HEK293 (cell line): ENCODE results near the gene SGMS1.

Source experiments
- CTCF ChIA-PET: fragments of 350-600 bp; formaldehyde crosslinking; extraction: SDS; loops from one replicate; lab custom pipeline; 2021; ENCODE audit warnings: antibody characterized with exemption; lab: Yijun Ruan, JAX
- POLR2A ChIA-PET: fragments of 300-600 bp; formaldehyde crosslinking; extraction: SDS; loops from one replicate; lab custom pipeline; 2020; ENCODE audit warnings: antibody characterized with exemption, inconsistent platforms; lab: Yijun Ruan, JAX
- H3K27ac ChIP-seq: fragments of 200-500 bp; sonication (Bioruptor generic); 2 replicates; pipeline ENCODE4 v1.5.1; 2014; ENCODE audit warnings: low read depth, low read length, control low read depth, inconsistent platforms; ENCODE audit errors: extremely low read depth
- H3K36me3 ChIP-seq, 2 experiments: fragments of 200-500 bp in 1 of 2; sonication (Bioruptor generic) in 1 of 2; 1 replicate in 1 of 2; 2 replicates in 1 of 2; pipeline ENCODE4 v1.5.1; 2014 to 2017; ENCODE audit warnings: inconsistent platforms in 2 of 2, low read length in 2 of 2; ENCODE audit not compliant: control insufficient read depth in 2 of 2, insufficient read depth in 1 of 2
- H3K4me1 ChIP-seq: fragments of 200-500 bp; sonication (Bioruptor generic); 2 replicates; pipeline ENCODE4 v1.5.1; 2014; ENCODE audit warnings: mild to moderate bottlenecking, low read length, inconsistent platforms; ENCODE audit not compliant: control insufficient read depth, insufficient read depth
- H3K4me3 ChIP-seq: 2 replicates; pipeline ENCODE4 v1.5.1; 2011; ENCODE audit warnings: low read depth, mild to moderate bottlenecking, control low read depth, low read length, moderate library complexity
- H3K9me3 ChIP-seq: fragments of 200-500 bp; sonication (Bioruptor generic); 2 replicates; pipeline ENCODE4 v1.5.1; 2014; ENCODE audit warnings: low read depth, low read length, inconsistent platforms; ENCODE audit not compliant: control insufficient read depth, insufficient read depth
- BCL11A ChIP-seq: fragments of 450-650 bp; formaldehyde crosslinking; IDR thresholded peaks from 2 replicates; pipeline ENCODE4 v1.5.1; 2016; ENCODE audit warnings: low read depth, missing biosample characterization, missing genetic modification characterization
- KLF17 ChIP-seq: fragments of 450-650 bp; formaldehyde crosslinking; IDR thresholded peaks from 2 replicates; pipeline ENCODE4 v1.5.1; 2016; ENCODE audit warnings: missing biosample characterization, missing genetic modification characterization
- OSR2 ChIP-seq: fragments of 450-650 bp; formaldehyde crosslinking; IDR thresholded peaks from 2 replicates; pipeline ENCODE4 v1.5.1; 2016; ENCODE audit warnings: missing biosample characterization, missing genetic modification characterization
- OVOL3 ChIP-seq: fragments of 450-650 bp; formaldehyde crosslinking; IDR thresholded peaks from 2 replicates; pipeline ENCODE4 v1.5.1; 2016; ENCODE audit warnings: missing biosample characterization, missing genetic modification characterization
- TCF7L2 ChIP-seq: IDR thresholded peaks from 2 replicates; pipeline ENCODE4 v1.6.1; 2011; ENCODE audit warnings: low read depth, mild to moderate bottlenecking, inconsistent platforms, low read length, moderate library complexity, borderline replicate concordance
- ZNF132 ChIP-seq: fragments of 450-650 bp; formaldehyde crosslinking; IDR thresholded peaks from 2 replicates; pipeline ENCODE4 v1.5.1; 2017; ENCODE audit warnings: missing biosample characterization, missing genetic modification characterization, borderline replicate concordance
- ZNF184 ChIP-seq: fragments of 450-650 bp; IDR thresholded peaks from 2 replicates; pipeline ENCODE4 v1.5.1; 2018; ENCODE audit warnings: missing biosample characterization, mild to moderate bottlenecking, missing genetic modification characterization
- ZNF202 ChIP-seq: fragments of 450-650 bp; formaldehyde crosslinking; IDR thresholded peaks from 2 replicates; pipeline ENCODE4 v1.5.1; 2016; ENCODE audit warnings: missing biosample characterization, missing genetic modification characterization, borderline replicate concordance
- ZNF426 ChIP-seq: fragments of 450-650 bp; formaldehyde crosslinking; IDR thresholded peaks from 2 replicates; pipeline ENCODE4 v1.5.1; 2017; ENCODE audit warnings: missing biosample characterization, missing genetic modification characterization, mild to moderate bottlenecking, inconsistent platforms, moderate library complexity
- ZNF433 ChIP-seq: fragments of 450-650 bp; formaldehyde crosslinking; IDR thresholded peaks from 2 replicates; pipeline ENCODE4 v1.5.1; 2016; ENCODE audit warnings: missing biosample characterization, missing genetic modification characterization, low read depth
- ZNF514 ChIP-seq: fragments of 450-650 bp; formaldehyde crosslinking; IDR thresholded peaks from 2 replicates; pipeline ENCODE4 v1.5.1; 2016; ENCODE audit warnings: missing biosample characterization, missing genetic modification characterization
- ZNF585B ChIP-seq: fragments of 450-650 bp; formaldehyde crosslinking; IDR thresholded peaks from 2 replicates; pipeline ENCODE4 v1.5.1; 2016; ENCODE audit warnings: missing biosample characterization, missing genetic modification characterization
- ZNF677 ChIP-seq: fragments of 450-650 bp; IDR thresholded peaks from 2 replicates; pipeline ENCODE4 v1.5.0; 2018; ENCODE audit warnings: missing biosample characterization, mild to moderate bottlenecking, missing genetic modification characterization, moderate library complexity
- ZNF76 ChIP-seq: fragments of 450-650 bp; formaldehyde crosslinking; IDR thresholded peaks from 2 replicates; pipeline ENCODE4; 2016; ENCODE audit warnings: low read depth, missing biosample characterization, missing genetic modification characterization, borderline replicate concordance
- ZNF843 ChIP-seq: fragments of 450-650 bp; formaldehyde crosslinking; IDR thresholded peaks from 2 replicates; pipeline ENCODE4 v1.5.1; 2016; ENCODE audit warnings: missing biosample characterization, missing genetic modification characterization
- TF ChIP-seq, protein P1 (sequence below): fragments of 450-650 bp; formaldehyde crosslinking; conservative IDR thresholded peaks from 2 replicates; pipeline ENCODE4 v1.5.1; 2016; ENCODE audit warnings: low read depth, missing biosample characterization, missing genetic modification characterization
- TF ChIP-seq, protein P2 (sequence below): fragments of 450-650 bp; formaldehyde crosslinking; IDR thresholded peaks from 2 replicates; pipeline ENCODE4 v1.5.0; 2017; ENCODE audit warnings: missing biosample characterization, missing genetic modification characterization, borderline replicate concordance
- TF ChIP-seq, protein P3 (sequence below): fragments of 450-650 bp; formaldehyde crosslinking; IDR thresholded peaks from 2 replicates; pipeline ENCODE4 v1.5.1; 2017; ENCODE audit warnings: missing biosample characterization, missing genetic modification characterization
- TF ChIP-seq, protein P4 (sequence below): fragments of 450-650 bp; formaldehyde crosslinking; IDR thresholded peaks from 2 replicates; pipeline ENCODE4 v1.5.1; 2016; ENCODE audit warnings: missing biosample characterization, missing genetic modification characterization, low read depth

The SGMS1 gene

GRCh38 chr10:50604809-50605208 lies 18.9 kb downstream of the SGMS1 start:
- TF ChIP-seq ZNF843 (tag by site-specific recombination) (peak; percentile 14; the same call in 1 of the 2 replicates), TCF7L2 (peak; percentile 32; the same call in 1 of the 2 replicates), OVOL3 (tag by site-specific recombination) (peak; percentile 76; the same call in 1 of the 2 replicates), KLF17 (tag by site-specific recombination) (no peak), OSR2 (tag by site-specific recombination) (peak; percentile 20)
- TF ChIP-seq, protein P1, sequence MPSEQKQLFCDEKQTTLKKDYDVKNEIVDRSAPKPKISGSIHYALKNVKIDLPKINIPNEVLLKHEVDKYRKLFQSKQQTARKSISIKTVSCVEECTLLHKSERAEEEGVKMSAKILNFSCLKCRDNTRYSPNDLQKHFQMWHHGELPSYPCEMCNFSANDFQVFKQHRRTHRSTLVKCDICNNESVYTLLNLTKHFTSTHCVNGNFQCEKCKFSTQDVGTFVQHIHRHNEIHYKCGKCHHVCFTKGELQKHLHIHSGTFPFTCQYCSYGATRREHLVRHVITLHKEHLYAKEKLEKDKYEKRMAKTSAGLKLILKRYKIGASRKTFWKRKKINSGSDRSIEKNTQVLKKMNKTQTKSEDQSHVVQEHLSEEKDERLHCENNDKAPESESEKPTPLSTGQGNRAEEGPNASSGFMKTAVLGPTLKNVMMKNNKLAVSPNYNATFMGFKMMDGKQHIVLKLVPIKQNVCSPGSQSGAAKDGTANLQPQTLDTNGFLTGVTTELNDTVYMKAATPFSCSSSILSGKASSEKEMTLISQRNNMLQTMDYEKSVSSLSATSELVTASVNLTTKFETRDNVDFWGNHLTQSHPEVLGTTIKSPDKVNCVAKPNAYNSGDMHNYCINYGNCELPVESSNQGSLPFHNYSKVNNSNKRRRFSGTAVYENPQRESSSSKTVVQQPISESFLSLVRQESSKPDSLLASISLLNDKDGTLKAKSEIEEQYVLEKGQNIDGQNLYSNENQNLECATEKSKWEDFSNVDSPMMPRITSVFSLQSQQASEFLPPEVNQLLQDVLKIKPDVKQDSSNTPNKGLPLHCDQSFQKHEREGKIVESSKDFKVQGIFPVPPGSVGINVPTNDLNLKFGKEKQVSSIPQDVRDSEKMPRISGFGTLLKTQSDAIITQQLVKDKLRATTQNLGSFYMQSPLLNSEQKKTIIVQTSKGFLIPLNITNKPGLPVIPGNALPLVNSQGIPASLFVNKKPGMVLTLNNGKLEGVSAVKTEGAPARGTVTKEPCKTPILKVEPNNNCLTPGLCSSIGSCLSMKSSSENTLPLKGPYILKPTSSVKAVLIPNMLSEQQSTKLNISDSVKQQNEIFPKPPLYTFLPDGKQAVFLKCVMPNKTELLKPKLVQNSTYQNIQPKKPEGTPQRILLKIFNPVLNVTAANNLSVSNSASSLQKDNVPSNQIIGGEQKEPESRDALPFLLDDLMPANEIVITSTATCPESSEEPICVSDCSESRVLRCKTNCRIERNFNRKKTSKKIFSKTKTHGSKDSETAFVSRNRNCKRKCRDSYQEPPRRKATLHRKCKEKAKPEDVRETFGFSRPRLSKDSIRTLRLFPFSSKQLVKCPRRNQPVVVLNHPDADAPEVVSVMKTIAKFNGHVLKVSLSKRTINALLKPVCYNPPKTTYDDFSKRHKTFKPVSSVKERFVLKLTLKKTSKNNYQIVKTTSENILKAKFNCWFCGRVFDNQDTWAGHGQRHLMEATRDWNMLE (tag by site-specific recombination), result no peak
- TF ChIP-seq, all 188 proteins: peak for 4
- CTCF ChIA-PET, result interaction anchor here (0.7 to 1.8 kb wide), 5 partner anchors 9 to 245 kb away, joined by 3 to 6 read pairs (median 4); no protein-coding TSS in a partner anchor
- no peaks in the 10 kb centered on the region for H3K36me3 ChIP-seq
- no peaks in the 10 kb centered on the region for H3K9me3 ChIP-seq
- no peak overlapping the region for H3K4me3 ChIP-seq
- H3K4me1 ChIP-seq, result peaks cover 24% of the 10 kb centered on the region
- POLR2A ChIA-PET, result interaction anchor here (1.1 kb wide), 1 partner anchor 20 kb away, joined by 11 read pairs; no protein-coding TSS in a partner anchor
- peak overlapping the region; percentile 52; the same call in 1 of the 2 replicates for H3K27ac ChIP-seq

DNA sequence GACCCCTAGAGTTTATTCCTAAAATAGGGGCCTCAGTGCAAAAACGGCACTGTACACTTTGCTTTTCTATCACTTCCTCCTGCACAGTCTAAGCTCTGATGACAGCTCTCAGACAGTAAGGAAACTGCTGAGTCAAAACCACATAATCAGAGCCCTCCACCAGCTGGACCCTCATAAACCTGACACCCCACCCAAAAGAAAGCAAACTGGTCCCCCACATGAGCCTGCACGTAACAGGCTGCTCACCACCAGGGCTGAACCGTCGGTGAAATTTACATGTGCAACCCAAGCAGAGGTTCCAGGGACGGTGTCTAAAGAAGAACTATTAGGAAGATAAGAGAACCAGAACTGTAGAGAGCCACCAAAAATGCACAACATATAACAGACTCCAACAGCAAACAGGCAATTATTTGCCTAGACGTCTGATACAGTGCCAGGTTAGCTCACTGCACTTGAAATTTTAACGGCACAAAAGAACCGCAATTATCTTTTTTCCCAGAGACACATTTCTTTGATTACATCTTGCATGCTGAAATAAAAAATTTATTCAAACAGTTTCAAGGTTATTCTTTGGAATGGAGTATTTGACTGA lies 19.6 kb downstream of the SGMS1 start:
- Histone ChIP-seq H3K27ac (peak overlapping the region; percentile 21; the same call in 1 of the 2 replicates), H3K4me3 (no peak overlapping the region), H3K9me3 (no peaks in the 10 kb centered on the region), H3K36me3 (no peaks in the 10 kb centered on the region), H3K4me1 (peaks cover 24% of the 10 kb centered on the region)
- POLR2A ChIA-PET, result no interaction called here
- CTCF ChIA-PET, result interaction anchor here (1.0 to 1.8 kb wide), 4 partner anchors 9 to 16 kb away, joined by 3 to 6 read pairs (median 4); no protein-coding TSS in a partner anchor
- TF ChIP-seq ZNF184 (tag by site-specific recombination) (no peak), ZNF514 (tag by site-specific recombination) (no peak), ZNF132 (tag by site-specific recombination) (no peak), ZNF585B (tag by site-specific recombination) (peak; percentile 52), ZNF76 (tag by site-specific recombination) (no peak), ZNF426 (tag by site-specific recombination) (no peak), BCL11A (tag by site-specific recombination) (no peak), ZNF433 (tag by site-specific recombination) (no peak), ZNF202 (tag by site-specific recombination) (no peak), ZNF677 (tag by site-specific recombination) (no peak)
- TF ChIP-seq, protein P2, sequence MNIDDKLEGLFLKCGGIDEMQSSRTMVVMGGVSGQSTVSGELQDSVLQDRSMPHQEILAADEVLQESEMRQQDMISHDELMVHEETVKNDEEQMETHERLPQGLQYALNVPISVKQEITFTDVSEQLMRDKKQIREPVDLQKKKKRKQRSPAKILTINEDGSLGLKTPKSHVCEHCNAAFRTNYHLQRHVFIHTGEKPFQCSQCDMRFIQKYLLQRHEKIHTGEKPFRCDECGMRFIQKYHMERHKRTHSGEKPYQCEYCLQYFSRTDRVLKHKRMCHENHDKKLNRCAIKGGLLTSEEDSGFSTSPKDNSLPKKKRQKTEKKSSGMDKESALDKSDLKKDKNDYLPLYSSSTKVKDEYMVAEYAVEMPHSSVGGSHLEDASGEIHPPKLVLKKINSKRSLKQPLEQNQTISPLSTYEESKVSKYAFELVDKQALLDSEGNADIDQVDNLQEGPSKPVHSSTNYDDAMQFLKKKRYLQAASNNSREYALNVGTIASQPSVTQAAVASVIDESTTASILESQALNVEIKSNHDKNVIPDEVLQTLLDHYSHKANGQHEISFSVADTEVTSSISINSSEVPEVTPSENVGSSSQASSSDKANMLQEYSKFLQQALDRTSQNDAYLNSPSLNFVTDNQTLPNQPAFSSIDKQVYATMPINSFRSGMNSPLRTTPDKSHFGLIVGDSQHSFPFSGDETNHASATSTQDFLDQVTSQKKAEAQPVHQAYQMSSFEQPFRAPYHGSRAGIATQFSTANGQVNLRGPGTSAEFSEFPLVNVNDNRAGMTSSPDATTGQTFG (tag by site-specific recombination), result no peak
- TF ChIP-seq, protein P3, sequence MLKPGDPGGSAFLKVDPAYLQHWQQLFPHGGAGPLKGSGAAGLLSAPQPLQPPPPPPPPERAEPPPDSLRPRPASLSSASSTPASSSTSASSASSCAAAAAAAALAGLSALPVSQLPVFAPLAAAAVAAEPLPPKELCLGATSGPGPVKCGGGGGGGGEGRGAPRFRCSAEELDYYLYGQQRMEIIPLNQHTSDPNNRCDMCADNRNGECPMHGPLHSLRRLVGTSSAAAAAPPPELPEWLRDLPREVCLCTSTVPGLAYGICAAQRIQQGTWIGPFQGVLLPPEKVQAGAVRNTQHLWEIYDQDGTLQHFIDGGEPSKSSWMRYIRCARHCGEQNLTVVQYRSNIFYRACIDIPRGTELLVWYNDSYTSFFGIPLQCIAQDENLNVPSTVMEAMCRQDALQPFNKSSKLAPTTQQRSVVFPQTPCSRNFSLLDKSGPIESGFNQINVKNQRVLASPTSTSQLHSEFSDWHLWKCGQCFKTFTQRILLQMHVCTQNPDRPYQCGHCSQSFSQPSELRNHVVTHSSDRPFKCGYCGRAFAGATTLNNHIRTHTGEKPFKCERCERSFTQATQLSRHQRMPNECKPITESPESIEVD (tag by site-specific recombination), result peak; percentile 36
- TF ChIP-seq, protein P4, sequence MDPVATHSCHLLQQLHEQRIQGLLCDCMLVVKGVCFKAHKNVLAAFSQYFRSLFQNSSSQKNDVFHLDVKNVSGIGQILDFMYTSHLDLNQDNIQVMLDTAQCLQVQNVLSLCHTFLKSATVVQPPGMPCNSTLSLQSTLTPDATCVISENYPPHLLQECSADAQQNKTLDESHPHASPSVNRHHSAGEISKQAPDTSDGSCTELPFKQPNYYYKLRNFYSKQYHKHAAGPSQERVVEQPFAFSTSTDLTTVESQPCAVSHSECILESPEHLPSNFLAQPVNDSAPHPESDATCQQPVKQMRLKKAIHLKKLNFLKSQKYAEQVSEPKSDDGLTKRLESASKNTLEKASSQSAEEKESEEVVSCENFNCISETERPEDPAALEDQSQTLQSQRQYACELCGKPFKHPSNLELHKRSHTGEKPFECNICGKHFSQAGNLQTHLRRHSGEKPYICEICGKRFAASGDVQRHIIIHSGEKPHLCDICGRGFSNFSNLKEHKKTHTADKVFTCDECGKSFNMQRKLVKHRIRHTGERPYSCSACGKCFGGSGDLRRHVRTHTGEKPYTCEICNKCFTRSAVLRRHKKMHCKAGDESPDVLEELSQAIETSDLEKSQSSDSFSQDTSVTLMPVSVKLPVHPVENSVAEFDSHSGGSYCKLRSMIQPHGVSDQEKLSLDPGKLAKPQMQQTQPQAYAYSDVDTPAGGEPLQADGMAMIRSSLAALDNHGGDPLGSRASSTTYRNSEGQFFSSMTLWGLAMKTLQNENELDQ (tag by site-specific recombination), result no peak
